ENCODE measurements around the gene ZNF414.

ZNF414 gene

DNA sequence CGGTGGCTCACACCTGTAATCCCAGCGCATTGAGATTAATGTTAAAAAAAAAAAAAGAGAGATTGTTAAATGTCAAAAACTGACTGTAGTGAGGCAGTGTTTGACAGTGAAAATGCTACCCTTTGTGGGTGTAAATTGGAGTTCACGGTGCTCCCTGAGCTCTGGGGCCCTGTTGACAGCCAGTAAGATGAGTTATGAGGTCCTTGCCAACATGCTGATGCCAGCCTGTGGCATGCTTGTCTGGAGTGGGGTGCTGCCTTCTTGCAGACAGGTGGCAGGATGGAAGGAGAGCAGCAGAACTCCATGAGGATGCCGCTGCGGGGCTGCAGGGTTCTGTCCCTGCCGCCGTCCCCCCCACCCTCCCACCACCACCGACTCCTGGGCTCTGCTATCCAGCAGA lies 37.4 kb downstream of the ZNF414 start:
- Histone ChIP-seq H3K9ac (ENCODE audit: low read depth, low read length, poor library complexity) (no peak overlapping the region), H3K36me3 (replicated peaks in 1 of 2; ENCODE audit: control insufficient read depth in 2 of 2, insufficient read depth in 2 of 2, low read length in 2 of 2) (peaks cover 56 to 95% of the 10 kb centered on the region in 2 donors), H2AK5ac (ENCODE audit: low read depth, low read length) (no peak overlapping the region), H2BK12ac (ENCODE audit: low read length) (no peak overlapping the region), H2BK5ac (ENCODE audit: low read length) (no peak overlapping the region), H3K4me1 (ENCODE audit: control insufficient read depth in 2 of 2, insufficient read depth in 1 of 2, low read depth in 1 of 2, low read length in 2 of 2) (no peaks in the 10 kb centered on the region), H2BK120ac (ENCODE audit: low read depth, low read length) (no peak overlapping the region), H2AFZ (ENCODE audit: low read length) (no peak overlapping the region), H3K4me2 (ENCODE audit: insufficient read depth, low read length, poor library complexity, severe bottlenecking) (no peak overlapping the region), H3K9me3 (replicated peaks in 1 of 2; ENCODE audit: control insufficient read depth in 2 of 2, insufficient read depth in 1 of 2, low read depth in 1 of 2, low read length in 2 of 2) (no peaks in the 10 kb centered on the region), H3K27me3 (ENCODE audit: control insufficient read depth in 3 of 3, insufficient read depth in 3 of 3, low read depth in 1 of 3, low read length in 3 of 3) (no peaks in the 10 kb centered on the region), H2BK15ac (ENCODE audit: low read length) (no peak overlapping the region), H3K4ac (ENCODE audit: low read length) (no peak overlapping the region), H3K18ac (ENCODE audit: low read length) (no peak overlapping the region), H3K14ac (ENCODE audit: low read length) (no peak overlapping the region), H4K91ac (ENCODE audit: low read depth, low read length, poor library complexity) (no peak overlapping the region), H3K27ac (replicated peaks; ENCODE audit: low read length) (no peak overlapping the region), H4K8ac (ENCODE audit: low read depth, low read length) (no peak overlapping the region), H3K79me1 (ENCODE audit: low read depth, low read length) (peaks cover 19% of the 10 kb centered on the region), H3K23ac (ENCODE audit: low read depth, low read length, poor library complexity) (no peak overlapping the region), H3K4me3 (ENCODE audit: low read length in 2 of 2) (no peak overlapping the region)
- no peak for DNase-seq (ENCODE audit: low spot score)
- no CpG with 5 or more reads among the region's 8 CpGs for WGBS, 2 donors (ENCODE audit: extremely low coverage in 2 of 2, insufficient read length in 2 of 2, insufficient replicate concordance in 1 of 2)

GRCh38 chr19:8475005-8475404 lies 39.0 kb downstream of the ZNF414 start:
- H3K4me3 ChIP-seq (ENCODE audit: low read length in 2 of 2): no peak overlapping the region
- H2AFZ ChIP-seq (ENCODE audit: low read length): no peak overlapping the region
- H3K36me3 ChIP-seq (replicated peaks in 1 of 2; ENCODE audit: control insufficient read depth in 2 of 2, insufficient read depth in 2 of 2, low read length in 2 of 2): peaks cover 64 to 96% of the 10 kb centered on the region in 2 donors
- no peak overlapping the region for H2BK5ac ChIP-seq (ENCODE audit: low read length)
- H3K27ac ChIP-seq (replicated peaks; ENCODE audit: low read length): no peak overlapping the region
- H3K4ac ChIP-seq (ENCODE audit: low read length): no peak overlapping the region
- no peak overlapping the region for H2BK120ac ChIP-seq (ENCODE audit: low read depth, low read length)
- H3K27me3 ChIP-seq (ENCODE audit: control insufficient read depth in 3 of 3, insufficient read depth in 3 of 3, low read depth in 1 of 3, low read length in 3 of 3): no peaks in the 10 kb centered on the region
- DNase-seq (ENCODE audit: low spot score): no peak
- no CpG with 5 or more reads among the region's 1 CpG for WGBS, 2 donors (ENCODE audit: extremely low coverage in 2 of 2, insufficient read length in 2 of 2, insufficient replicate concordance in 1 of 2)
- H2BK12ac ChIP-seq (ENCODE audit: low read length): no peak overlapping the region
- H2BK15ac ChIP-seq (ENCODE audit: low read length): no peak overlapping the region
- peaks cover 14% of the 10 kb centered on the region for H3K79me1 ChIP-seq (ENCODE audit: low read depth, low read length)
- H3K23ac ChIP-seq (ENCODE audit: low read depth, low read length, poor library complexity): no peak overlapping the region
- H3K14ac ChIP-seq (ENCODE audit: low read length): no peak overlapping the region
- H2AK5ac ChIP-seq (ENCODE audit: low read depth, low read length): no peak overlapping the region
- H4K91ac ChIP-seq (ENCODE audit: low read depth, low read length, poor library complexity): no peak overlapping the region
- H3K9me3 ChIP-seq (replicated peaks in 1 of 2; ENCODE audit: control insufficient read depth in 2 of 2, insufficient read depth in 1 of 2, low read depth in 1 of 2, low read length in 2 of 2): no peaks in the 10 kb centered on the region
- no peak overlapping the region for H3K9ac ChIP-seq (ENCODE audit: low read depth, low read length, poor library complexity)
- no peaks in the 10 kb centered on the region for H3K4me1 ChIP-seq (ENCODE audit: control insufficient read depth in 2 of 2, insufficient read depth in 1 of 2, low read depth in 1 of 2, low read length in 2 of 2)
- no peak overlapping the region for H4K8ac ChIP-seq (ENCODE audit: low read depth, low read length)
- H3K18ac ChIP-seq (ENCODE audit: low read length): peak overlapping the region; percentile 35
- H3K4me2 ChIP-seq (ENCODE audit: insufficient read depth, low read length, poor library complexity, severe bottlenecking): no peak overlapping the region

GRCh38 chr19:8473648-8474476 lies 40.1 kb downstream of the ZNF414 start:
- Histone ChIP-seq H3K4me2 (ENCODE audit: insufficient read depth, low read length, poor library complexity, severe bottlenecking) (no peak overlapping the region), H3K4ac (ENCODE audit: low read length) (no peak overlapping the region), H3K4me1 (ENCODE audit: control insufficient read depth in 2 of 2, insufficient read depth in 1 of 2, low read depth in 1 of 2, low read length in 2 of 2) (no peaks in the 10 kb centered on the region), H2AFZ (ENCODE audit: low read length) (no peak overlapping the region), H3K79me1 (ENCODE audit: low read depth, low read length) (peaks cover 20% of the 10 kb centered on the region), H3K27ac (replicated peaks; ENCODE audit: low read length) (no peak overlapping the region), H3K9me3 (replicated peaks in 1 of 2; ENCODE audit: control insufficient read depth in 2 of 2, insufficient read depth in 1 of 2, low read depth in 1 of 2, low read length in 2 of 2) (no peaks in the 10 kb centered on the region), H2BK120ac (ENCODE audit: low read depth, low read length) (no peak overlapping the region), H2BK5ac (ENCODE audit: low read length) (no peak overlapping the region), H2BK12ac (ENCODE audit: low read length) (no peak overlapping the region), H2BK15ac (ENCODE audit: low read length) (no peak overlapping the region), H4K8ac (ENCODE audit: low read depth, low read length) (no peak overlapping the region), H3K14ac (ENCODE audit: low read length) (no peak overlapping the region), H3K36me3 (replicated peaks in 1 of 2; ENCODE audit: control insufficient read depth in 2 of 2, insufficient read depth in 2 of 2, low read length in 2 of 2) (peaks cover 72 to 100% of the 10 kb centered on the region in 2 donors), H2AK5ac (ENCODE audit: low read depth, low read length) (no peak overlapping the region), H3K4me3 (ENCODE audit: low read length in 2 of 2) (no peak overlapping the region), H3K9ac (ENCODE audit: low read depth, low read length, poor library complexity) (no peak overlapping the region), H3K27me3 (ENCODE audit: control insufficient read depth in 3 of 3, insufficient read depth in 3 of 3, low read depth in 1 of 3, low read length in 3 of 3) (no peaks in the 10 kb centered on the region), H3K18ac (ENCODE audit: low read length) (no peak overlapping the region), H4K91ac (ENCODE audit: low read depth, low read length, poor library complexity) (no peak overlapping the region), H3K23ac (ENCODE audit: low read depth, low read length, poor library complexity) (no peak overlapping the region)
- DNase-seq (ENCODE audit: low spot score): no peak
- WGBS, 2 donors (ENCODE audit: extremely low coverage in 2 of 2, insufficient read length in 2 of 2, insufficient replicate concordance in 1 of 2): no CpG with 5 or more reads among the region's 6 CpGs

GRCh38 chr19:8469613-8470368 lies 44.2 kb downstream of the ZNF414 start:
- Histone ChIP-seq H2BK12ac (ENCODE audit: low read length) (no peak overlapping the region), H4K8ac (ENCODE audit: low read depth, low read length) (no peak overlapping the region), H3K14ac (ENCODE audit: low read length) (no peak overlapping the region), H2AK5ac (ENCODE audit: low read depth, low read length) (no peak overlapping the region), H3K4me2 (ENCODE audit: insufficient read depth, low read length, poor library complexity, severe bottlenecking) (no peak overlapping the region), H3K23ac (ENCODE audit: low read depth, low read length, poor library complexity) (peak overlapping the region; percentile 62), H3K4ac (ENCODE audit: low read length) (no peak overlapping the region), H2BK5ac (ENCODE audit: low read length) (no peak overlapping the region), H3K36me3 (replicated peaks in 1 of 2; ENCODE audit: control insufficient read depth in 2 of 2, insufficient read depth in 2 of 2, low read length in 2 of 2) (peaks cover 67 to 100% of the 10 kb centered on the region in 2 donors), H2AFZ (ENCODE audit: low read length) (no peak overlapping the region), H3K79me1 (ENCODE audit: low read depth, low read length) (peaks cover 7% of the 10 kb centered on the region), H3K27me3 (ENCODE audit: control insufficient read depth in 3 of 3, insufficient read depth in 3 of 3, low read depth in 1 of 3, low read length in 3 of 3) (no peaks in the 10 kb centered on the region), H2BK15ac (ENCODE audit: low read length) (no peak overlapping the region), H3K4me1 (ENCODE audit: control insufficient read depth in 2 of 2, insufficient read depth in 1 of 2, low read depth in 1 of 2, low read length in 2 of 2) (no peaks in the 10 kb centered on the region), H3K18ac (ENCODE audit: low read length) (no peak overlapping the region), H3K27ac (replicated peaks; ENCODE audit: low read length) (no peak overlapping the region), H4K91ac (ENCODE audit: low read depth, low read length, poor library complexity) (no peak overlapping the region), H2BK120ac (ENCODE audit: low read depth, low read length) (no peak overlapping the region), H3K9me3 (replicated peaks in 1 of 2; ENCODE audit: control insufficient read depth in 2 of 2, insufficient read depth in 1 of 2, low read depth in 1 of 2, low read length in 2 of 2) (no peaks in the 10 kb centered on the region), H3K4me3 (ENCODE audit: low read length in 2 of 2) (no peak overlapping the region), H3K9ac (ENCODE audit: low read depth, low read length, poor library complexity) (peak overlapping the region; percentile 30)
- WGBS, 2 donors (ENCODE audit: extremely low coverage in 2 of 2, insufficient read length in 2 of 2, insufficient replicate concordance in 1 of 2): no CpG with 5 or more reads among the region's 13 CpGs
- DNase-seq (ENCODE audit: low spot score): no peak
